HEK293 (cell line): ENCODE measurements around the gene RHEB.

ENCODE experiments used
- CTCF ChIA-PET: fragments of 350-600 bp; formaldehyde crosslinking; extraction: SDS; loops from one replicate; lab custom pipeline; 2021; ENCODE audit warnings: antibody characterized with exemption; lab: Yijun Ruan, JAX
- POLR2A ChIA-PET: fragments of 300-600 bp; formaldehyde crosslinking; extraction: SDS; loops from one replicate; lab custom pipeline; 2020; ENCODE audit warnings: antibody characterized with exemption, inconsistent platforms; lab: Yijun Ruan, JAX
- H3K27ac ChIP-seq: fragments of 200-500 bp; sonication (Bioruptor generic); 2 replicates; pipeline ENCODE4 v1.5.1; 2014; ENCODE audit warnings: low read depth, low read length, control low read depth, inconsistent platforms; ENCODE audit errors: extremely low read depth
- H3K36me3 ChIP-seq, 2 experiments: fragments of 200-500 bp in 1 of 2; sonication (Bioruptor generic) in 1 of 2; 1 replicate in 1 of 2; 2 replicates in 1 of 2; pipeline ENCODE4 v1.5.1; 2014 to 2017; ENCODE audit warnings: inconsistent platforms in 2 of 2, low read length in 2 of 2; ENCODE audit not compliant: control insufficient read depth in 2 of 2, insufficient read depth in 1 of 2
- H3K4me1 ChIP-seq: fragments of 200-500 bp; sonication (Bioruptor generic); 2 replicates; pipeline ENCODE4 v1.5.1; 2014; ENCODE audit warnings: mild to moderate bottlenecking, low read length, inconsistent platforms; ENCODE audit not compliant: control insufficient read depth, insufficient read depth
- H3K4me3 ChIP-seq: 2 replicates; pipeline ENCODE4 v1.5.1; 2011; ENCODE audit warnings: low read depth, mild to moderate bottlenecking, control low read depth, low read length, moderate library complexity
- H3K9me3 ChIP-seq: fragments of 200-500 bp; sonication (Bioruptor generic); 2 replicates; pipeline ENCODE4 v1.5.1; 2014; ENCODE audit warnings: low read depth, low read length, inconsistent platforms; ENCODE audit not compliant: control insufficient read depth, insufficient read depth
- HOXA7 ChIP-seq: sonication (generic); formaldehyde crosslinking; IDR thresholded peaks from 2 replicates; pipeline ENCODE4 v1.8.1; 2022; ENCODE audit warnings: missing genetic modification reagents, borderline replicate concordance
- KLF9 ChIP-seq: fragments of 450-650 bp; formaldehyde crosslinking; IDR thresholded peaks from 2 replicates; pipeline ENCODE4 v1.5.1; 2016; ENCODE audit warnings: missing biosample characterization, missing genetic modification characterization, low read depth
- RBAK ChIP-seq: fragments of 450-650 bp; formaldehyde crosslinking; IDR thresholded peaks from 2 replicates; pipeline ENCODE4 v1.5.1; 2016; ENCODE audit warnings: missing biosample characterization, missing genetic modification characterization
- REPIN1 ChIP-seq: fragments of 450-650 bp; formaldehyde crosslinking; IDR thresholded peaks from 2 replicates; pipeline ENCODE4 v1.5.1; 2017; ENCODE audit warnings: missing biosample characterization, missing genetic modification characterization, low read depth
- REST ChIP-seq: fragments of 450-650 bp; formaldehyde crosslinking; IDR thresholded peaks from 2 replicates; pipeline ENCODE4 v1.5.1; 2016; ENCODE audit warnings: missing biosample characterization, missing genetic modification characterization
- TSHZ1 ChIP-seq: fragments of 450-650 bp; formaldehyde crosslinking; IDR thresholded peaks from 2 replicates; pipeline ENCODE4 v1.5.1; 2016; ENCODE audit warnings: missing biosample characterization, missing genetic modification characterization, borderline replicate concordance
- WT1 ChIP-seq: fragments of 450-650 bp; formaldehyde crosslinking; IDR thresholded peaks from 2 replicates; pipeline ENCODE4 v1.5.1; 2016; ENCODE audit warnings: missing biosample characterization, missing genetic modification characterization
- ZBTB20 ChIP-seq: fragments of 450-650 bp; formaldehyde crosslinking; IDR thresholded peaks from 2 replicates; pipeline ENCODE4 v1.5.1; 2016; ENCODE audit warnings: missing biosample characterization, missing genetic modification characterization
- ZNF155 ChIP-seq: fragments of 450-650 bp; formaldehyde crosslinking; IDR thresholded peaks from 2 replicates; pipeline ENCODE4 v1.5.1; 2016; ENCODE audit warnings: missing biosample characterization, missing genetic modification characterization
- ZNF223 ChIP-seq: fragments of 450-650 bp; formaldehyde crosslinking; IDR thresholded peaks from 2 replicates; pipeline ENCODE4 v1.5.1; 2016; ENCODE audit warnings: missing biosample characterization, missing genetic modification characterization
- ZNF362 ChIP-seq: fragments of 450-650 bp; formaldehyde crosslinking; IDR thresholded peaks from 2 replicates; pipeline ENCODE4 v1.5.1; 2016; ENCODE audit warnings: missing biosample characterization, missing genetic modification characterization
- ZNF501 ChIP-seq: fragments of 450-650 bp; formaldehyde crosslinking; IDR thresholded peaks from 2 replicates; pipeline ENCODE4 v1.5.1; 2016; ENCODE audit warnings: missing biosample characterization, missing genetic modification characterization
- ZNF521 ChIP-seq: fragments of 450-650 bp; formaldehyde crosslinking; IDR thresholded peaks from 2 replicates; pipeline ENCODE4 v1.5.1; 2017; ENCODE audit warnings: missing biosample characterization, mild to moderate bottlenecking, missing genetic modification characterization
- ZNF544 ChIP-seq: fragments of 450-650 bp; formaldehyde crosslinking; IDR thresholded peaks from 2 replicates; pipeline ENCODE4 v1.5.0; 2017; ENCODE audit warnings: missing biosample characterization, missing genetic modification characterization
- ZNF624 ChIP-seq: fragments of 450-650 bp; formaldehyde crosslinking; IDR thresholded peaks from 2 replicates; pipeline ENCODE4 v1.5.1; 2017; ENCODE audit warnings: missing biosample characterization, missing genetic modification characterization
- ZNF776 ChIP-seq: fragments of 450-650 bp; formaldehyde crosslinking; IDR thresholded peaks from 2 replicates; pipeline ENCODE4 v1.5.0; 2017; ENCODE audit warnings: missing biosample characterization, missing genetic modification characterization, borderline replicate concordance
- ZSCAN4 ChIP-seq: fragments of 450-650 bp; formaldehyde crosslinking; IDR thresholded peaks from 2 replicates; pipeline ENCODE4 v1.5.1; 2017; ENCODE audit warnings: missing biosample characterization, missing genetic modification characterization
- TF ChIP-seq, protein P1 (sequence below): fragments of 450-650 bp; formaldehyde crosslinking; conservative IDR thresholded peaks from 2 replicates; pipeline ENCODE4 v1.5.1; 2016; ENCODE audit warnings: low read depth, missing biosample characterization, missing genetic modification characterization

Gene RHEB

GRCh38 chr7:151560243-151560642 is 40.5 kb upstream of the RHEB start (continued):
- TF ChIP-seq ZSCAN4 (tag by site-specific recombination), result no peak
- TF ChIP-seq ZNF521 (tag by site-specific recombination), result no peak
- no peak for TF ChIP-seq KLF9 (tag by site-specific recombination)
- TF ChIP-seq ZNF544 (tag by site-specific recombination), result no peak
- TF ChIP-seq RBAK (tag by site-specific recombination), result no peak
- no peak for TF ChIP-seq ZNF624 (tag by site-specific recombination)
- TF ChIP-seq WT1, result no peak
- no peak for TF ChIP-seq ZNF155
- no peak for TF ChIP-seq ZNF776
- no peak for TF ChIP-seq REST (tag by site-specific recombination)
- no peak for TF ChIP-seq ZNF501 (tag by site-specific recombination)

DNA sequence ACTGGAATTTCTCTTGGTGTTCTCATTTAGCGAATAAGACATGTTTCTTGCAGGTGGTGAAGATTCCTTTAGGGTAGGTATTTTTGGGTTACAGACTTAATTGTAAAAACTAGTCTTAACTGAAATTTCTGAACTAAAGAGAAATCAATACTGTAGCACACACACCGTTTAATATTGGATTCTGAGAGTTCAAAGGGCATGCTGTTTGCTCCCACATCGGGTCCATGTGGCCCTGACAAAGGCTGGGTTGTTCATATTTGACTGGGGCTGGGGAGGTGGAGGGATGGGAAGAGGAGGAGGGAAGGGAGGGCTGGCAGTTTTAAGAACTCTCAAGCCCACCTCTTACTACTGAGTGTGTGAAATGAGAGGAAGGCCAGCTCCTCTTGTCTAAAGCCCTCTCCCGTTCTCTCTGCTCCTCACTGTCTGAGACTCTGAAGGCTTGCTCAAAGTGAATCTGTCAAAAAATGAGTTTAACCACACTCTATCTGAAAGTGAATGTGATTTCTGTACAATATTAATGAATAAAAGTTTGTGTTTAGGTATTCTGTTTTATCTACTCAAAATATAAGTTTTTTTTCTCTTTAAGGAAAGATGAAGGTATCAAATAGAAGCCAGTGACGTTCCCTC is 40.0 kb upstream of the RHEB start:
- H3K9me3 ChIP-seq, result no peaks in the 10 kb centered on the region
- no peaks in the 10 kb centered on the region for H3K4me1 ChIP-seq
- POLR2A ChIA-PET, result no interaction called here
- no peak for TF ChIP-seq ZBTB20
- no peak for TF ChIP-seq HOXA7 (CRISPR knock-in tag)
- no peak for TF ChIP-seq ZNF362 (tag by site-specific recombination)
- no peak for TF ChIP-seq REPIN1 (tag by site-specific recombination)
- TF ChIP-seq ZNF223, result no peak
- TF ChIP-seq TSHZ1, result no peak
- TF ChIP-seq, protein P1, sequence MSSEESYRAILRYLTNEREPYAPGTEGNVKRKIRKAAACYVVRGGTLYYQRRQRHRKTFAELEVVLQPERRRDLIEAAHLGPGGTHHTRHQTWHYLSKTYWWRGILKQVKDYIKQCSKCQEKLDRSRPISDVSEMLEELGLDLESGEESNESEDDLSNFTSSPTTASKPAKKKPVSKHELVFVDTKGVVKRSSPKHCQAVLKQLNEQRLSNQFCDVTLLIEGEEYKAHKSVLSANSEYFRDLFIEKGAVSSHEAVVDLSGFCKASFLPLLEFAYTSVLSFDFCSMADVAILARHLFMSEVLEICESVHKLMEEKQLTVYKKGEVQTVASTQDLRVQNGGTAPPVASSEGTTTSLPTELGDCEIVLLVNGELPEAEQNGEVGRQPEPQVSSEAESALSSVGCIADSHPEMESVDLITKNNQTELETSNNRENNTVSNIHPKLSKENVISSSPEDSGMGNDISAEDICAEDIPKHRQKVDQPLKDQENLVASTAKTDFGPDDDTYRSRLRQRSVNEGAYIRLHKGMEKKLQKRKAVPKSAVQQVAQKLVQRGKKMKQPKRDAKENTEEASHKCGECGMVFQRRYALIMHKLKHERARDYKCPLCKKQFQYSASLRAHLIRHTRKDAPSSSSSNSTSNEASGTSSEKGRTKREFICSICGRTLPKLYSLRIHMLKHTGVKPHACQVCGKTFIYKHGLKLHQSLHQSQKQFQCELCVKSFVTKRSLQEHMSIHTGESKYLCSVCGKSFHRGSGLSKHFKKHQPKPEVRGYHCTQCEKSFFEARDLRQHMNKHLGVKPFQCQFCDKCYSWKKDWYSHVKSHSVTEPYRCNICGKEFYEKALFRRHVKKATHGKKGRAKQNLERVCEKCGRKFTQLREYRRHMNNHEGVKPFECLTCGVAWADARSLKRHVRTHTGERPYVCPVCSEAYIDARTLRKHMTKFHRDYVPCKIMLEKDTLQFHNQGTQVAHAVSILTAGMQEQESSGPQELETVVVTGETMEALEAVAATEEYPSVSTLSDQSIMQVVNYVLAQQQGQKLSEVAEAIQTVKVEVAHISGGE (tag by site-specific recombination), result no peak
- no peak overlapping the region for H3K4me3 ChIP-seq
- CTCF ChIA-PET, result no interaction called here
- H3K36me3 ChIP-seq, result peaks cover 0 to 56% of the 10 kb centered on the region in 2 experiments; a peak in 1 of 3 replicates
- no peak overlapping the region for H3K27ac ChIP-seq
